ENCODE results near the gene DNAH8.

DNA sequence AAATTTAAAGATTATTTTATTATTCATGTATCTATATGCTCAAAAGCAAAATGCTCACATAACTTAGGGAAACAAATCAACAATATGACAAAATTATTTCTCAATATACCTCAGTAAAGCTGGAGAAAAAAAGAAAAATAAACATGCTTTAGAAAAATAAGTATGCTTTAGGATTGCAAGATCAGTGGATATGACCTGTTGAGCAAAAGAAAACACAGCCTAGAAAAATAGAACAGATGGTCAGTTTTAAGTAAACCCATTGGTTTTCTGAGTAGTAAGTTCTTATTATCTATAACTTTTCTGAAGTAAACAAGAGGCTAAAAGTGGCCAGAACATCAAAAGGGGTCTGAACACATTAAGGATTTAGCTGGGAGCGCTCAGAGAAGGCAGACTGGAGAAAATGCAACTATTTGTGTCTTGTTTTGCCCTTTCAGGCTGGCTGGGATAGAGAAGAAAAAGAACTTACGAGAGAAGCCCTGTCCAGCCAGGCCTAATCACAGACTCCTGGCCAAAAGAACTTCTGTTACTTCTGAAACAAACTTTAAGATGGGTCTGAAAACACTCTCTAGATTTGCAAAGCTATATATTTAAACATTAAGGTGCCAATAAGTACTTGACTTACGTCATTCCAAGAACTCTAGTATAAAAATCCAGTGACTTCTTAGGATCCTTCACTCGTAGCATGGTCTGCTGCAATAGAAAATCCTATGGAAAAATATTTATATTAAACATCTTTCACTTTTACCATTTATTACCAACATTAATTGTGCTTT, 28.7 kb upstream of the DNAH8 start:
- TF ChIP-seq, protein P1, sequence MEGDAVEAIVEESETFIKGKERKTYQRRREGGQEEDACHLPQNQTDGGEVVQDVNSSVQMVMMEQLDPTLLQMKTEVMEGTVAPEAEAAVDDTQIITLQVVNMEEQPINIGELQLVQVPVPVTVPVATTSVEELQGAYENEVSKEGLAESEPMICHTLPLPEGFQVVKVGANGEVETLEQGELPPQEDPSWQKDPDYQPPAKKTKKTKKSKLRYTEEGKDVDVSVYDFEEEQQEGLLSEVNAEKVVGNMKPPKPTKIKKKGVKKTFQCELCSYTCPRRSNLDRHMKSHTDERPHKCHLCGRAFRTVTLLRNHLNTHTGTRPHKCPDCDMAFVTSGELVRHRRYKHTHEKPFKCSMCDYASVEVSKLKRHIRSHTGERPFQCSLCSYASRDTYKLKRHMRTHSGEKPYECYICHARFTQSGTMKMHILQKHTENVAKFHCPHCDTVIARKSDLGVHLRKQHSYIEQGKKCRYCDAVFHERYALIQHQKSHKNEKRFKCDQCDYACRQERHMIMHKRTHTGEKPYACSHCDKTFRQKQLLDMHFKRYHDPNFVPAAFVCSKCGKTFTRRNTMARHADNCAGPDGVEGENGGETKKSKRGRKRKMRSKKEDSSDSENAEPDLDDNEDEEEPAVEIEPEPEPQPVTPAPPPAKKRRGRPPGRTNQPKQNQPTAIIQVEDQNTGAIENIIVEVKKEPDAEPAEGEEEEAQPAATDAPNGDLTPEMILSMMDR (IDR thresholded peaks at IDR 0.05; ENCODE audit: low read depth, low read length, poor library complexity, severe bottlenecking), result no peak
- no peak for TF ChIP-seq EZH2phosphoT487 (IDR thresholded peaks at IDR 0.05; ENCODE audit: borderline replicate concordance, low read length)
